Measurements from ENCODE around the gene TSPAN9.

The TSPAN9 gene

DNA sequence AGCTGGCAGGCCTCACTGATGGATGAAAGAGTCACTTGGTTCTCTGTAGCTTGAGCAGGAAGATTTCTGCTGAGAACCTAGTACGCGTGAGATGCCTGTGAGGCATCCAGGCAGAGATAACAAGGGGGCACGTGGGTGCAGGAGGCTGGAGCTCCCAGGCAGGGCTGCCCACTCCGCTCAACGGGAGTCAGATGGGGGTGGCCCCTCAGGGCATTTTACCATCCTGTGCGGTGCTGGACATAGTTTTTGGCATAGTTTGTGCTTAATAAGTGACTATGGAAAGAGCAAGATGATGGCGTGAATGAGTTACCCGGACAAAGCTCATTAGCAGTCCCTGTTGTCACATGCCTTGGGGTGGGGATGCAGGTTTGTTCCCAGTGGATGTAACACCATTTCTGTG, 182.8 kb downstream of the TSPAN9 start:
- DNase-seq: no peak
- CTCF ChIA-PET: interaction anchor here (0.8 to 2.0 kb wide), 4 partner anchors 10 to 125 kb away, joined by 3 to 7 read pairs (median 4); no protein-coding TSS in a partner anchor
- POLR2A ChIA-PET: no interaction called here

GRCh38 chr12:3261782-3262359, 184.7 kb downstream of the TSPAN9 start:
- H3K36me3 ChIP-seq (ENCODE audit: control insufficient read depth in 4 of 4, insufficient read depth in 4 of 4, low read length in 3 of 4): no peaks in the 10 kb centered on the region
- DNase-seq: no peak
- CTCF ChIA-PET: interaction anchor here (0.6 to 1.0 kb wide), 2 partner anchors 11 to 15 kb away, joined by 3 read pairs; no protein-coding TSS in a partner anchor
- H3K4me1 ChIP-seq (ENCODE audit: control extremely low read depth in 1 of 4, control insufficient read depth in 4 of 4, insufficient read depth in 4 of 4, low read length in 3 of 4): no peaks in the 10 kb centered on the region
- peaks cover 0 to 54% (median 8%) of the 10 kb centered on the region in 5 experiments for H3K27me3 ChIP-seq (replicated peaks in 2 of 5; ENCODE audit: control insufficient read depth in 4 of 5, insufficient read depth in 5 of 5, low read length in 4 of 5)
- POLR2A ChIA-PET: no interaction called here
- no peak overlapping the region for H3K27ac ChIP-seq (ENCODE audit: insufficient read depth in 1 of 2, low read depth in 1 of 2, low read length in 2 of 2, poor library complexity in 1 of 2, severe bottlenecking in 2 of 2)
- no peak overlapping the region for H3K4me3 ChIP-seq (ENCODE audit: control insufficient read depth in 1 of 7, extremely low read depth in 1 of 7, insufficient read depth in 4 of 7, low read depth in 2 of 7, low read length in 6 of 7)
- no peaks in the 10 kb centered on the region for H3K9me3 ChIP-seq (ENCODE audit: control extremely low read depth in 1 of 5, control insufficient read depth in 4 of 5, insufficient read depth in 2 of 5, low read depth in 1 of 5, low read length in 4 of 5)
- WGBS (ENCODE audit: insufficient coverage): 88% methylated on average over 8 of the region's 11 CpGs

More for the DNA sequence above, 182.8 kb downstream of the TSPAN9 start:
- Histone ChIP-seq H3K27me3 (replicated peaks in 2 of 5; ENCODE audit: control insufficient read depth in 4 of 5, insufficient read depth in 5 of 5, low read length in 4 of 5) (peaks cover 0 to 36% (median 4%) of the 10 kb centered on the region in 5 experiments), H3K36me3 (ENCODE audit: control insufficient read depth in 4 of 4, insufficient read depth in 4 of 4, low read length in 3 of 4) (no peaks in the 10 kb centered on the region), H3K27ac (ENCODE audit: insufficient read depth in 1 of 2, low read depth in 1 of 2, low read length in 2 of 2, poor library complexity in 1 of 2, severe bottlenecking in 2 of 2) (no peak overlapping the region), H3K9me3 (ENCODE audit: control extremely low read depth in 1 of 5, control insufficient read depth in 4 of 5, insufficient read depth in 2 of 5, low read depth in 1 of 5, low read length in 4 of 5) (no peaks in the 10 kb centered on the region), H3K4me3 (ENCODE audit: control insufficient read depth in 1 of 7, extremely low read depth in 1 of 7, insufficient read depth in 4 of 7, low read depth in 2 of 7, low read length in 6 of 7) (no peak overlapping the region), H3K4me1 (ENCODE audit: control extremely low read depth in 1 of 4, control insufficient read depth in 4 of 4, insufficient read depth in 4 of 4, low read length in 3 of 4) (no peaks in the 10 kb centered on the region)
- 94% methylated on average over 7 of the region's 8 CpGs for WGBS (ENCODE audit: insufficient coverage)

GRCh38 chr12:3262470-3262869, 185.3 kb downstream of the TSPAN9 start:
- POLR2A ChIA-PET: no interaction called here
- Histone ChIP-seq H3K4me1 (ENCODE audit: control extremely low read depth in 1 of 4, control insufficient read depth in 4 of 4, insufficient read depth in 4 of 4, low read length in 3 of 4) (no peaks in the 10 kb centered on the region), H3K27ac (ENCODE audit: insufficient read depth in 1 of 2, low read depth in 1 of 2, low read length in 2 of 2, poor library complexity in 1 of 2, severe bottlenecking in 2 of 2) (no peak overlapping the region), H3K4me3 (ENCODE audit: control insufficient read depth in 1 of 7, extremely low read depth in 1 of 7, insufficient read depth in 4 of 7, low read depth in 2 of 7, low read length in 6 of 7) (no peak overlapping the region), H3K9me3 (ENCODE audit: control extremely low read depth in 1 of 5, control insufficient read depth in 4 of 5, insufficient read depth in 2 of 5, low read depth in 1 of 5, low read length in 4 of 5) (no peaks in the 10 kb centered on the region), H3K27me3 (replicated peaks in 2 of 5; ENCODE audit: control insufficient read depth in 4 of 5, insufficient read depth in 5 of 5, low read length in 4 of 5) (peaks cover 0 to 58% (median 11%) of the 10 kb centered on the region in 5 experiments), H3K36me3 (ENCODE audit: control insufficient read depth in 4 of 4, insufficient read depth in 4 of 4, low read length in 3 of 4) (no peaks in the 10 kb centered on the region)
- CTCF ChIA-PET: interaction anchor here (0.7 kb wide), 1 partner anchor 194 kb away, joined by 5 read pairs; no protein-coding TSS in a partner anchor
- WGBS (ENCODE audit: insufficient coverage): 92% methylated on average over 6 of the region's 10 CpGs
- DNase-seq: no peak

- no peaks in the 10 kb centered on the region for H3K4me1 ChIP-seq (ENCODE audit: control extremely low read depth in 1 of 4, control insufficient read depth in 4 of 4, insufficient read depth in 4 of 4, low read length in 3 of 4)
- H3K27ac ChIP-seq (ENCODE audit: insufficient read depth in 1 of 2, low read depth in 1 of 2, low read length in 2 of 2, poor library complexity in 1 of 2, severe bottlenecking in 2 of 2): no peak overlapping the region
- CTCF ChIA-PET: no interaction called here
- 92% methylated on average over 8 of the region's 13 CpGs for WGBS (ENCODE audit: insufficient coverage)
- POLR2A ChIA-PET: no interaction called here
- no peak for DNase-seq
- H3K4me3 ChIP-seq (ENCODE audit: control insufficient read depth in 1 of 7, extremely low read depth in 1 of 7, insufficient read depth in 4 of 7, low read depth in 2 of 7, low read length in 6 of 7): no peak overlapping the region
- H3K36me3 ChIP-seq (ENCODE audit: control insufficient read depth in 4 of 4, insufficient read depth in 4 of 4, low read length in 3 of 4): no peaks in the 10 kb centered on the region
- H3K27me3 ChIP-seq (replicated peaks in 2 of 5; ENCODE audit: control insufficient read depth in 4 of 5, insufficient read depth in 5 of 5, low read length in 4 of 5): peaks cover 0 to 65% (median 12%) of the 10 kb centered on the region in 5 experiments
- H3K9me3 ChIP-seq (ENCODE audit: control extremely low read depth in 1 of 5, control insufficient read depth in 4 of 5, insufficient read depth in 2 of 5, low read depth in 1 of 5, low read length in 4 of 5): no peaks in the 10 kb centered on the region
Measured at GRCh38 chr12:3263282-3263681, 186.1 kb downstream of the TSPAN9 start.

DNA sequence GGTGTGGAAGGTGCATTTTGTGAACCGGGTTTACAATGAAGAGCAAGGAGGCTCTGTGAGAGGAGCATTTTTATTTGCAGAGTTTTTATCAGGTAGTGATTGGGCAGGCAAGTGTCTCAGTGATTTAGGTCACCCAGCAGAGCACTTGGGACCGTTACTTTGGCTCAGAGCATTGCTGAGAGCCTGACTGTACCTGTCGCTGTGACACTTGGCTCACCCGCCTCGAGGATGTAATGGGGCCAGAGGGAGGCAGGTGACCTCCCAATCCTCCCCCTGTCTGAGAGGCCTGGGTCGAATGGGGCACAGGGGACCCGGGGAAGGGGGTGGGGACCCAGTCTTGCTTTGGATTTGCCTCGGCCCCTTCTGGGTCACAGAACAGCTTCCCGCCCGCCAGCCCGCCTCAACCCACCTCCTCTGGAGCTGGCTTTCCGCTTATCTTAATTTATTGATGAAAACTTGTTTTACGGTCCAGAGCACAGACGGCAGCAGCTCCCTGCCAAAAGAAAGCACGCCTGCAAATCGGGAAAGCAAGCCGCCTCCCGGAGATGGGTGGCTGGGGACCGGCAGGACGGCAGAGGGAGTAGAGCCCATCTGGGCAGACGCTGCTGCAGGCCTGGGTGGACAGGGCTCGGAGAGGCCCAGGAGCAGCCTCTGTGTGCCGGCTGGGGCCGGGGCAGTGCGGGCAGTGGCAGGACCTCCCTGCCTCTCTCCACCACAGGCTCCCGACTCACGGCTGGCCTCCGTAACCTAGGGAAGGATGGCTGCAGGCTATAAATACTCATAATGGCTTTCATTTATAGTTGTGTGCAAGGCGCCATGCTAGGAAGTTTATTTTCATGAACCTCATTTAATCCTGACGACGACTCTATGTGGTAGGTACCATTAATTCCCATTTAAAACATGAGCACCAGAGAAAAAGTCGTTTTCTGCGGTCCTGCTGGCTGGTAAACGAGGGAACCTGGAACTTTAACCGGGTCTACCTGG, 187.1 kb downstream of the TSPAN9 start:
- no peak overlapping the region for H3K4me3 ChIP-seq (ENCODE audit: control insufficient read depth in 1 of 7, extremely low read depth in 1 of 7, insufficient read depth in 4 of 7, low read depth in 2 of 7, low read length in 6 of 7)
- H3K4me1 ChIP-seq (ENCODE audit: control extremely low read depth in 1 of 4, control insufficient read depth in 4 of 4, insufficient read depth in 4 of 4, low read length in 3 of 4): no peaks in the 10 kb centered on the region
- no peaks in the 10 kb centered on the region for H3K9me3 ChIP-seq (ENCODE audit: control extremely low read depth in 1 of 5, control insufficient read depth in 4 of 5, insufficient read depth in 2 of 5, low read depth in 1 of 5, low read length in 4 of 5)
- no peak for DNase-seq
- ChIA-PET CTCF (no interaction called here), POLR2A (no interaction called here)
- 92% methylated on average over 32 of the region's 35 CpGs for WGBS (ENCODE audit: insufficient coverage)
- peaks cover 0 to 71% (median 12%) of the 10 kb centered on the region in 5 experiments for H3K27me3 ChIP-seq (replicated peaks in 2 of 5; ENCODE audit: control insufficient read depth in 4 of 5, insufficient read depth in 5 of 5, low read length in 4 of 5)
- no peaks in the 10 kb centered on the region for H3K36me3 ChIP-seq (ENCODE audit: control insufficient read depth in 4 of 4, insufficient read depth in 4 of 4, low read length in 3 of 4)
- no peak overlapping the region for H3K27ac ChIP-seq (ENCODE audit: insufficient read depth in 1 of 2, low read depth in 1 of 2, low read length in 2 of 2, poor library complexity in 1 of 2, severe bottlenecking in 2 of 2)

DNA sequence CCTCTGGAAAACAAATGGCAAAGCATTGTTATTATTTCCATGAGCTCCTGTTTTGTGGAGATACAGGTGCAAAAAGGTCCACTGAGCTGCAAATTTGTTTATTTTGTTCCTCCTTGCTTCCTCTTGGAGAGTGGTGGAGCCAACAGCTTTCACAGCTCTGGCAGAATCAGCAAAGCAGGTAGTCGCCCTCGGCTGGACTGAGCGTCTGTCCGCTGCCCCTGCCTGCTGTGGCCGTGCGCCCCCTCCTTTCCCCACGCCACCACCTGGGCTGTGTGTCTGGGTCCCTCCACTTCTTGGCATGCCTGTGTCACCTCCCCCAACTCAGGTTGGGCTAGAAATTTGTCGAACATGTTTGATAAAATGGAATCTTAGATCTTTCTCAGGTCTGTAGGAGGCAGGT, 188.2 kb downstream of the TSPAN9 start:
- DNase-seq: no peak
- POLR2A ChIA-PET: no interaction called here
- CTCF ChIA-PET: interaction anchor here (0.7 to 1.7 kb wide), 3 partner anchors 10 to 130 kb away, joined by 3 to 6 read pairs (median 3); no protein-coding TSS in a partner anchor

GRCh38 chr12:3266638-3267037, 189.5 kb downstream of the TSPAN9 start:
- Histone ChIP-seq H3K27me3 (replicated peaks in 2 of 5; ENCODE audit: control insufficient read depth in 4 of 5, insufficient read depth in 5 of 5, low read length in 4 of 5) (peaks cover 0 to 85% (median 25%) of the 10 kb centered on the region in 5 experiments), H3K4me3 (ENCODE audit: control insufficient read depth in 1 of 7, extremely low read depth in 1 of 7, insufficient read depth in 4 of 7, low read depth in 2 of 7, low read length in 6 of 7) (no peak overlapping the region), H3K27ac (ENCODE audit: insufficient read depth in 1 of 2, low read depth in 1 of 2, low read length in 2 of 2, poor library complexity in 1 of 2, severe bottlenecking in 2 of 2) (no peak overlapping the region), H3K4me1 (ENCODE audit: control extremely low read depth in 1 of 4, control insufficient read depth in 4 of 4, insufficient read depth in 4 of 4, low read length in 3 of 4) (no peaks in the 10 kb centered on the region), H3K36me3 (ENCODE audit: control insufficient read depth in 4 of 4, insufficient read depth in 4 of 4, low read length in 3 of 4) (no peaks in the 10 kb centered on the region), H3K9me3 (ENCODE audit: control extremely low read depth in 1 of 5, control insufficient read depth in 4 of 5, insufficient read depth in 2 of 5, low read depth in 1 of 5, low read length in 4 of 5) (no peaks in the 10 kb centered on the region)
- no peak for DNase-seq
- POLR2A ChIA-PET: no interaction called here
- CTCF ChIA-PET: interaction anchor here (0.8 to 1.8 kb wide), 3 partner anchors 9 to 148 kb away, joined by 3 to 4 read pairs (median 4); no protein-coding TSS in a partner anchor
- WGBS (ENCODE audit: insufficient coverage): 97% methylated on average over 6 of the region's 8 CpGs

More for the DNA sequence above, 188.2 kb downstream of the TSPAN9 start:
- Histone ChIP-seq H3K27me3 (replicated peaks in 2 of 5; ENCODE audit: control insufficient read depth in 4 of 5, insufficient read depth in 5 of 5, low read length in 4 of 5) (peaks cover 0 to 76% (median 14%) of the 10 kb centered on the region in 5 experiments), H3K9me3 (ENCODE audit: control extremely low read depth in 1 of 5, control insufficient read depth in 4 of 5, insufficient read depth in 2 of 5, low read depth in 1 of 5, low read length in 4 of 5) (no peaks in the 10 kb centered on the region), H3K27ac (ENCODE audit: insufficient read depth in 1 of 2, low read depth in 1 of 2, low read length in 2 of 2, poor library complexity in 1 of 2, severe bottlenecking in 2 of 2) (no peak overlapping the region), H3K4me1 (ENCODE audit: control extremely low read depth in 1 of 4, control insufficient read depth in 4 of 4, insufficient read depth in 4 of 4, low read length in 3 of 4) (no peaks in the 10 kb centered on the region), H3K36me3 (ENCODE audit: control insufficient read depth in 4 of 4, insufficient read depth in 4 of 4, low read length in 3 of 4) (no peaks in the 10 kb centered on the region), H3K4me3 (ENCODE audit: control insufficient read depth in 1 of 7, extremely low read depth in 1 of 7, insufficient read depth in 4 of 7, low read depth in 2 of 7, low read length in 6 of 7) (no peak overlapping the region)
- 95% methylated on average over 6 of the region's 8 CpGs for WGBS (ENCODE audit: insufficient coverage)

Measured in common myeloid progenitor, CD34-positive (primary cell).